HCT116 (cell line): ENCODE measurements around the gene SUFU. TPM values are rescaled to one million over a fixed set of nuclear protein-coding genes. Genes with fewer than 3 reads are reported as not detected.

Source experiments
- ATAC-seq: fragments of 200-7000 bp; cut with Tn5 transposase; 2 replicates; pipeline ENCODE4 v1.9.1; 2020; ENCODE audit warnings: mild to moderate bottlenecking, moderate library complexity
- BruUV-seq: library from RNA; stranded (reverse); fragments of 400-500 nt; replicated peaks from 2 replicates; lab custom pipeline; 2021; lab: Mats Ljungman, UMichigan
- CTCF ChIA-PET: fragments of 300-600 bp; sonication (Branson Sonifier 250); formaldehyde crosslinking; loops from one replicate; lab custom pipeline; 2021; ENCODE audit warnings: antibody characterized with exemption; lab: Charles Lee
- POLR2A ChIA-PET: fragments of 300-600, 350-600 bp; sonication (Branson Sonifier 250); formaldehyde crosslinking; loops from one replicate; lab custom pipeline; 2021; ENCODE audit warnings: antibody characterized with exemption; lab: Charles Lee
- RAD21 ChIA-PET, 2 experiments: fragments of 300-600 bp; sonication (Branson Sonifier 250); formaldehyde crosslinking; loops; one replicate each; lab custom pipeline; 2023; ENCODE audit warnings: low total read pairs in 2 of 2; ENCODE audit not compliant: uncharacterized antibody in 2 of 2, unreplicated experiment in 2 of 2, low non-redundant PET in 1 of 2; lab: Charles Lee
- DNase-seq: peaks from one replicate; pipeline ENCODE4 v3.0.0-alpha.2; 2010; ENCODE audit warnings: low read depth, low spot score
- H2AFZ ChIP-seq: fragments of 200-600 bp; shearing (Covaris generic), sonication (generic); 2 replicates; pipeline ENCODE4 v1.6.1; 2017; ENCODE audit warnings: low read depth, mixed run types, mixed read lengths, antibody characterized with exemption, low read length; ENCODE audit not compliant: poor library complexity, severe bottlenecking
- H3K27ac ChIP-seq: 2 replicates; pipeline ENCODE4 v1.5.1; 2012; ENCODE audit warnings: low read depth, low read length
- H3K27me3 ChIP-seq: fragments of 200-600 bp; sonication (generic); 2 replicates; pipeline ENCODE4 v1.6.1; 2016; ENCODE audit warnings: mixed run types, low read length, mixed read lengths; ENCODE audit not compliant: insufficient read depth
- H3K36me3 ChIP-seq, 2 experiments: fragments of 200-500 bp in 1 of 2; fragments of 200-600 bp in 1 of 2; sonication (Bioruptor generic) in 1 of 2; sonication (generic) in 1 of 2; 2 replicates each; pipeline versions ENCODE4 v1.5.1 to v1.6.1; 2014 to 2016; ENCODE audit warnings: low read length in 2 of 2, inconsistent platforms in 1 of 2, mixed read lengths in 1 of 2, mixed run types in 1 of 2; ENCODE audit not compliant: insufficient read depth in 2 of 2, control insufficient read depth in 1 of 2
- H3K4me1 ChIP-seq, 2 experiments: fragments of 200-600 bp in 1 of 2; sonication (generic) in 1 of 2; 2 replicates each; pipeline versions ENCODE4 v1.5.1 to v1.6.1; 2012 to 2017; ENCODE audit warnings: low read length in 2 of 2, inconsistent platforms in 1 of 2, mild to moderate bottlenecking in 1 of 2, mixed read lengths in 1 of 2, mixed run types in 1 of 2, moderate library complexity in 1 of 2; ENCODE audit not compliant: insufficient read depth in 2 of 2, control insufficient read depth in 1 of 2
- H3K4me2 ChIP-seq: fragments of 200-600 bp; sonication (generic); 2 replicates; pipeline ENCODE4 v1.6.1; 2017; ENCODE audit warnings: mixed run types, low read length, mixed read lengths
- H3K4me3 ChIP-seq, 2 experiments: fragments of 200-600 bp in 1 of 2; sonication (generic) in 1 of 2; replicated peaks in 1 of 2; 2 replicates each; pipeline ENCODE4 v1.5.1; 2011 to 2016; ENCODE audit warnings: low read length in 2 of 2, control low read depth in 1 of 2, low read depth in 1 of 2, mild to moderate bottlenecking in 1 of 2, mixed read lengths in 1 of 2, mixed run types in 1 of 2
- H3K79me2 ChIP-seq: fragments of 200-600 bp; sonication (generic); 2 replicates; pipeline ENCODE4 v1.6.1; 2017; ENCODE audit warnings: mild to moderate bottlenecking, mixed run types, low read length, moderate library complexity, mixed read lengths; ENCODE audit not compliant: insufficient read depth
- H3K9ac ChIP-seq: fragments of 200-600 bp; sonication (generic); 2 replicates; pipeline ENCODE4 v1.6.1; 2016; ENCODE audit warnings: low read length, mixed read lengths
- H3K9me2 ChIP-seq: fragments of 200-600 bp; sonication (generic), shearing (Covaris generic); 2 replicates; pipeline ENCODE4 v1.6.1; 2017; ENCODE audit warnings: mixed run types, mild to moderate bottlenecking, moderate library complexity; ENCODE audit not compliant: insufficient read depth
- H3K9me3 ChIP-seq, 2 experiments: fragments of 200-500 bp in 1 of 2; fragments of 200-600 bp in 1 of 2; sonication (Bioruptor generic) in 1 of 2; sonication (generic) in 1 of 2; 2 replicates each; pipeline ENCODE4 v1.6.1; 2014 to 2017; ENCODE audit warnings: low read length in 2 of 2, mixed read lengths in 2 of 2, inconsistent platforms in 1 of 2, low read depth in 1 of 2, mild to moderate bottlenecking in 1 of 2, mixed run types in 1 of 2, moderate library complexity in 1 of 2; ENCODE audit not compliant: control insufficient read depth in 1 of 2, insufficient read depth in 1 of 2
- H4K20me1 ChIP-seq: fragments of 200-600 bp; sonication (generic), shearing (Covaris generic); 2 replicates; pipeline ENCODE4 v1.6.1; 2017; ENCODE audit warnings: mixed run types, mild to moderate bottlenecking, moderate library complexity; ENCODE audit not compliant: insufficient read depth
- CBX3 ChIP-seq: IDR thresholded peaks from 2 replicates; pipeline ENCODE4 v1.6.1; 2012; ENCODE audit warnings: low read depth
- CEBPB ChIP-seq: IDR thresholded peaks from 2 replicates; pipeline ENCODE4 v1.6.1; 2012; ENCODE audit warnings: low read depth
- CTCF ChIP-seq, 3 experiments: fragments of 200-600 bp in 1 of 3; sonication (generic) in 1 of 3; IDR thresholded peaks in 2 of 3; conservative IDR thresholded peaks in 1 of 3; 2 replicates each; pipeline ENCODE4 v1.5.1; 2012 to 2017; ENCODE audit warnings: low read depth in 2 of 3, low read length in 2 of 3, antibody characterized with exemption in 1 of 3, borderline replicate concordance in 1 of 3, control low read depth in 1 of 3, mild to moderate bottlenecking in 1 of 3, mixed read lengths in 1 of 3, mixed run types in 1 of 3, moderate library complexity in 1 of 3; ENCODE audit not compliant: insufficient read depth in 1 of 3
- RAD21 ChIP-seq: IDR thresholded peaks from 2 replicates; pipeline ENCODE4 v1.6.1; 2012; ENCODE audit warnings: low read depth, mild to moderate bottlenecking
- SIN3A ChIP-seq: IDR thresholded peaks from 2 replicates; pipeline ENCODE4 v1.6.1; 2012; ENCODE audit warnings: low read depth
- SRF ChIP-seq: IDR thresholded peaks from 2 replicates; pipeline ENCODE4 v1.6.1; 2012; ENCODE audit warnings: low read depth
- TCF7L2 ChIP-seq: IDR thresholded peaks from 2 replicates; pipeline ENCODE4 v1.7.0; 2011; ENCODE audit warnings: borderline replicate concordance, inconsistent platforms; ENCODE audit not compliant: insufficient read depth, insufficient read length; ENCODE audit errors: extremely low read depth
- intact Hi-C: fragments of 100-400 bp; cut with micrococcal nuclease; formaldehyde crosslinking; loops from 2 replicates; pipeline ENCODE4 v1.10.0; 2022
- total RNA-seq: library from RNA; stranded (reverse); gene quantifications from one replicate; pipeline ENCODE4 v1.2.1, GENCODE V29; 2021; ENCODE audit not compliant: unreplicated experiment

The SUFU gene
- total RNA-seq, 1 experiment from 2014 or later: 18.8 TPM

GRCh38 chr10:102564209-102564834 is 60.5 kb downstream of the SUFU start:
- H3K9me3 ChIP-seq: no peaks in the 10 kb centered on the region
- H3K27ac ChIP-seq: no peak overlapping the region
- no peaks in the 10 kb centered on the region for H3K27me3 ChIP-seq
- intact Hi-C loops: no loop called here
- RAD21 ChIA-PET: no interaction called here
- DNase-seq: no peak
- no peak for TF ChIP-seq SIN3A
- TF ChIP-seq CEBPB: no peak
- no peak for TF ChIP-seq TCF7L2
- TF ChIP-seq CBX3: no peak
- H4K20me1 ChIP-seq: no peaks in the 10 kb centered on the region
- no peak for ATAC-seq
- POLR2A ChIA-PET: no interaction called here
- no peak overlapping the region for H3K9ac ChIP-seq
- H3K4me3 ChIP-seq: no peak overlapping the region
- no peak overlapping the region for H2AFZ ChIP-seq
- H3K9me2 ChIP-seq: no peaks in the 10 kb centered on the region
- H3K79me2 ChIP-seq: no peaks in the 10 kb centered on the region
- H3K4me2 ChIP-seq: no peak overlapping the region
- CTCF ChIA-PET: interaction anchor here (1.0 kb wide), 1 partner anchor 19 kb away, joined by 5 read pairs; no protein-coding TSS in a partner anchor
- no peaks in the 10 kb centered on the region for H3K4me1 ChIP-seq
- no peaks in the 10 kb centered on the region for H3K36me3 ChIP-seq
- no TSS peak for BruUV-seq

GRCh38 chr10:102565793-102566192 is 62.0 kb downstream of the SUFU start:
- TF ChIP-seq CTCF (IDR thresholded peaks at IDR 0.05 in 2 of 3, conservative IDR thresholded peaks at IDR 0.05 in 1 of 3; ENCODE audit: borderline replicate concordance in 1 of 3, insufficient read depth in 1 of 3, low read depth in 2 of 3, low read length in 2 of 3) (peak; percentile 5 to 53 (median 51); a peak in 4 of 6 replicates), SRF (no peak), RAD21 (peak; percentile 27; the same call in 1 of the 2 replicates)
- DNase-seq: no peak
- no peaks in the 10 kb centered on the region for H3K9me2 ChIP-seq
- ChIA-PET POLR2A (no interaction called here), CTCF (no interaction called here), RAD21 (no interaction called here)
- H3K27ac ChIP-seq: no peak overlapping the region
- peak; percentile 36; the same call in 1 of the 2 replicates for ATAC-seq
- H3K4me1 ChIP-seq: no peaks in the 10 kb centered on the region
- no peaks in the 10 kb centered on the region for H3K9me3 ChIP-seq
- no peaks in the 10 kb centered on the region for H4K20me1 ChIP-seq
- H3K79me2 ChIP-seq: no peaks in the 10 kb centered on the region
- no peak overlapping the region for H3K4me3 ChIP-seq
- H3K36me3 ChIP-seq: no peaks in the 10 kb centered on the region
- H3K4me2 ChIP-seq: no peak overlapping the region
- H3K9ac ChIP-seq: no peak overlapping the region
- no peak overlapping the region for H2AFZ ChIP-seq
- intact Hi-C loops: no loop called here
- no TSS peak for BruUV-seq
- H3K27me3 ChIP-seq: no peaks in the 10 kb centered on the region
